ENCODE results near the gene CCSER1.

CCSER1 gene

GRCh38 chr4:90128961-90129495 is 1.8 kb downstream of the CCSER1 start:
- DNase-seq (ENCODE audit: low read depth, low spot score) = no peak

DNA sequence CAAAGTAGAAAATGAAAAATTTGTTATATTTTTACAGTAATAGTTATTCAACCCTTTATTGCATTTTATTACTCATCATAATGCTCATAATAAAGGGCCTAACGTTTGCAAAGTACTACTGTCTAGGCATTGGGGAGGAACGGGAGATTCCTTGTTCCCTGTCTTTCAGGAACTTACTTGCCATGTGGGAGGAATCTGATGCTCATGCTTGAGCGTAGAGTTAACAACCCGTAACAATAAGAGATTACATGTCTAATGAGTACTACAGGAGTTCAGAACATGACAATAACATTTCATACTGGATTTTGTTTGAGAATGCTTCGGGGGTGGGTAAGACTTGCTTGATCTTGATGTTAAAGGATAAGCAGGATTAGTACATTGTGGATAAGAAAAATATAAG is 2.9 kb downstream of the CCSER1 start:
- no peak for DNase-seq (ENCODE audit: low read depth, low spot score)

DNA sequence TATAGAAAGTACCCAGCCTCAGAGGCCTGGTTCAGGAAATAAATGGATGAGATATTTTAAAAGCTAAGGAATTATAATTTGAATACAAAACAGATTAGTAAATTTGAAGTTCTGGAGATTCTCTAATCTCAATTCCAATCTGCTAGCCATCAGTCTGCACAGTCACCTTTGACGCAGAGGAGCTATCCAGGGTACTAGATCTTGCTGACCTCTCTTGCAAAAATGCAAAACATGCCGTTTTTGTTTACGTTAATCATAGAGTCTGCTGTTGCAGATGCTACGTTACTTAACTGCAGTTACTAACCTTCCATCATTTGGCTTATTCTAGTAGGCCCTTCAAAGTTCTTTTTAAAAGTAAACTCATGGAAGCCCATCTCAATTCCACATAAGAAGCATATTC is 10.4 kb downstream of the CCSER1 start:
- no peak for DNase-seq (ENCODE audit: low read depth, low spot score)

DNA sequence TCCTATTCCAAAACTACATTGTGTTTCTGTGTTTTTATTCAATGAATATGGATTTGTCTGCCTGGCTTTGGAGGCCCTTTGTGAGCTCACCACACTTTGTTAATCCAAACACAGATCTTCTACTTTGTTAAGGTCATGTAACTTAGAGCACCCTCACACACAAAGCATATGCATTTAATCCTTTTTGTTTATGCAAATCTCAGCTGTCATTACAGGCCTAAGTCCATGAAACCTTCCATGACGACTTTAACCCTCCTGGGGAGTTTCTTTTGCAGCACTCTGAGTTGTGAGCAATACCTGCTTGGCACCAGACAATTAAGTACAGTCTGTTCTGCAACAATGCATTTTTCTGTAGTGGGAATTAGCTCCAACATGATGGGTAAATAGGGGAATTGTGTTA is 14.9 kb downstream of the CCSER1 start:
- DNase-seq (ENCODE audit: low read depth, low spot score) = no peak

DNA sequence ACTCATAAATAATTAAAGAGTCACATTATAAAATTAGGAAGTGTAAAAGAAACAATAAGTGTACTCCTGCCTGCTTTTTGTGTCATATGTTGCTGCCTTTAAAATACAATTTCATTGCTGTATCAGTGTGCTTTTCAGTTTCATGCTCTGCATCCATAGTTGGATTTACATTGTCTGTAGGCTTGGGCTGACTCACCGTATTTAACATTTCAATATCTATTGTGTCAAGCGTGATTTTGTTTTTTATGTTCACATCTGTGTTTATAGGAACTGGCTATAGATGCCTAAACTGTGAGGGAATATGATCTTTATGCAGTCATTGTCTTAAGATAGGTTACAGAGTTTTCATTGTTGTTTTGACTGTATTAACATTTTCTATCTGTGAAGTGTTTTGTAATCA is 18.1 kb downstream of the CCSER1 start:
- no peak for DNase-seq (ENCODE audit: low read depth, low spot score)

GRCh38 chr4:90146306-90146705 is 19.1 kb downstream of the CCSER1 start:
- DNase-seq (ENCODE audit: low read depth, low spot score) = no peak

DNA sequence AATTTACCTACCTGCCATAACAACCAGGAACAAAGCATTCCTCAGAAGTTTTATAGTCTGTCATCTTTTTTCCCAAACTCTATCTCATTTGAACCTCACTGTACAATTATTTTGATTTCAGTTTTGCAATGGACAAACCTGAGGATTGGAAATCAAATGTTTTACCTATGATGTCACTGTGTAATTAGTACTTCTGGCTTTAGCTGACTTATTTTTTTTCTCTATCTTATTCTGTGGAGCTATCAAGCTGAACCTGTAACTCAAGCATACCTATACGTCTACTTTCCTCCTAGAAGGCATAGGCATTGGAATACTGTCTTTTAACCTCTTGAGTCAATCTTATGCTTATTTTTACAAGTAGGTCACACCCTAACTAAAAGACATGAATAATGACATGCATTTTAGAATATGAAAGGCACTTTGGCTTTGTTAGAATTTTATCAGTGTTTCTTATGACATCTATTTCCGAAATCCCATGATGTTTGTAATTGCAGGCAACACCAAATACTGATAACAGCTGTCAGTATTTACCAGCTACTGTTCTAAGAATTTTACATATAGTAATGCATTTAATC is 21.5 kb downstream of the CCSER1 start:
- no peak for DNase-seq (ENCODE audit: low read depth, low spot score)

DNA sequence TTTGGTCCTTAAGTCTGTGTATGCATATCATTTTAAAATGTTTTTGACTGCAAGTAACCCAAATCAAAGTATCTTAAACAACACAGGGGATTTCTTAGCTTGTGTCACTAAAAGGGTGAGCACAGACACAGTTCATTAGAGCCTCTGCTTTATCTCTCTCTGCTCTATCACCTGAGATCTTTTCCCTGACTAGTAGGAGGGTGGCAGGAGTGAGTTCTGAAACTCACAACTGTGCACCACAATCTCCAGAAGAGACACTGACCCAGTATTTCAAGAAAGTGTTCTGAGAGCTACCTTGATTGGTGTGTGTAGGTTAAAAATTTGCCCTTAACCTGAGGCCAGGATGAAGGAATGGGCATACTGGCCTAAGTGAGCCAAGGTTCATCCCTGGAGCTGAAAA is 24.8 kb downstream of the CCSER1 start:
- DNase-seq (ENCODE audit: low read depth, low spot score) = no peak

GRCh38 chr4:90159193-90159592 is 32.0 kb downstream of the CCSER1 start:
- DNase-seq (ENCODE audit: low read depth, low spot score) = no peak

DNA sequence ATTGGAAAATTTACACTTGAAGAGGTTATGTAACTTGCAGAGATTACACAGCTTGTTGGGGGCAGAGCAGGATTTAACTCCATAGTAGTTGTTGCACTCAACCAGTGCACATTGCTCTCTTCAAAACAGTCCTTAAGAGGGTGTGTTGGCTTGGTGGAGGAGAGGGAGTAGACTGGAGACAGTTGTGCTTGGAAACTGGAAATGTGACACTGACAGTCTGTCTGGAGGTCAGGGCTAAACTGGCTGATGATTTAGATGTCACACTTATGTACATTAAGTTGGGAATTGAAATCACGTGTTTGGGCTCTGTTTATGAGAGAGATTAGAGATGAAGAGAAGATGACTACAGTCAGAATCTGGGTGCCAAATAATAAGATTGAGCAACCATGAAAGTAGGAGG is 32.9 kb downstream of the CCSER1 start:
- DNase-seq (ENCODE audit: low read depth, low spot score) = no peak

GRCh38 chr4:90162566-90162965 is 35.4 kb downstream of the CCSER1 start:
- no peak for DNase-seq (ENCODE audit: low read depth, low spot score)

- DNase-seq (ENCODE audit: low read depth, low spot score) = no peak
Observed at GRCh38 chr4:90163872-90164271, 36.7 kb downstream of the CCSER1 start.

DNA sequence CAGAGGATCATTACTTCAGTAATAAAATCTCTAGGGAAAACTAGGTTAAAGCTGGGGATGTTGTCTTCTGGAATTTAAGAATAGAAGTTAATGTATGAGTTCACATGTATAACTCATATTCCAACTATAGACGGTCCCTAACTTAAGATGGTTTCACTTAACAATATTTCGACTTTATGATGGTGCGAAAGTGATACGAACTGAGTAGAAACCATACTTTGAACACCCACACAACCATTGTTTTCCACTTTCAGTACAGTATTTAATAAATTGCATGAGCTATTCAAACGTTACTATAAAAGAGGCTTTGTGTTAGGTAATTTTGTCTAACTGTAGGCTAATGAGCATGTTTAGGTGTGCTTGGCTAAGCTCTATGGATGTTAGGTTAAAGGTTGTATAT is 38.7 kb downstream of the CCSER1 start:
- DNase-seq (ENCODE audit: low read depth, low spot score) = no peak

DNA sequence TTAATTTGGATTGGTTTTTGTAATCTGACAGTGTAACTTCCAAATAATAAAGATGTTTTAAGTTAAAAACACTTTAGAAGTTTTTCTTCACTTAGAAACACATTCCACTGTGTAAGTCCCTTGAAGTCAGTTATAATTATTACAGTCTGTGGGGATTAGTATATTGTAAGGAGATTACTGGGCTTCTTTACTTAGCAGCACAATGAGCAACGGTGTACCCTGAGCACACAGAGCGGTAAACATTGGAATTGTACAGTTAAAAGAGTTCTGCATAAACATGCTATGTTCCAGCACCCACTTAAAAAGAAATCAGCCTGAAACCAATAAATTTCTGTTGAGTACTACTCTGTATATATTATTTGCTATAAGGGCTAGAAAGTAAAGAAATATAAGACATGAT is 44.3 kb downstream of the CCSER1 start:
- DNase-seq (ENCODE audit: low read depth, low spot score) = no peak

- DNase-seq (ENCODE audit: low read depth, low spot score) = no peak
Observed at GRCh38 chr4:90174621-90175023, 47.4 kb downstream of the CCSER1 start.

GRCh38 chr4:90181644-90182043 is 54.5 kb downstream of the CCSER1 start:
- no peak for DNase-seq (ENCODE audit: low read depth, low spot score)

- DNase-seq (ENCODE audit: low read depth, low spot score) = no peak
Observed at GRCh38 chr4:90183254-90183653, 56.1 kb downstream of the CCSER1 start.

GRCh38 chr4:90184560-90184959 is 57.4 kb downstream of the CCSER1 start:
- peak; percentile 54 for DNase-seq (ENCODE audit: low read depth, low spot score)

GRCh38 chr4:90185416-90185815 is 58.2 kb downstream of the CCSER1 start:
- no peak for DNase-seq (ENCODE audit: low read depth, low spot score)

GRCh38 chr4:90186229-90186628 is 59.0 kb downstream of the CCSER1 start:
- DNase-seq (ENCODE audit: low read depth, low spot score) = no peak

DNA sequence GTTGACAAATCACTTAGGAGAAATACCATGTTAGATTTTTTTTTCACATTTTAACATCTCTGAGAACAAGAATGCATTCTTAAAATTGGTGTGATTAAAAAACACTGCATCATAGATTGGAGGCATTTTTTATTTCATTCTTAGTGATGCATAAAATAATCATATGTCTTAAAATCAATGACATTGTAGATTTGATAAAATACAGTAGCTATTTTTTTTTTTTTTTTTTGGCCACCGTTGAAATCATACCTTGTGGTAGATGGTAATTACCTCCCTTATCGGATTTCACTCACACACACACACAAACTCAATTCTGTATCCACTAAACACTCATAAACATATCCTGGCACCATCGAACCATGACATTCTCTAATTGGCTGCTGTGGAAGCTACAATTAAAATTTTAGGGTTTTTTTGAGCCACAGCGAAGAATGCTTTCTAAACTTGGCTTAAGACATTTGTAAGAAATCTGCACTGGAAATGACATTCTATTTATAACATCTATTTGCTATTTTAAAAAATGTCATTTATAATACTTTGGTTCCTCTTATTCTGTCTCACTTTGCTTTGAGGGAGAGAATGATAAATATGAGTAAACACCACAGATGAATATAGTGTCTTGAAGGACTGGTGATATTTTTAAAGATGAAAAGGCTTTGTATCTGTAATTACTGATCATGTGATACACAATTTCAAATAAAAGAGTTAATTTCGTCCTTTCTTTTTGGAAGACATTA is 60.1 kb downstream of the CCSER1 start:
- DNase-seq (ENCODE audit: low read depth, low spot score) = no peak

DNA sequence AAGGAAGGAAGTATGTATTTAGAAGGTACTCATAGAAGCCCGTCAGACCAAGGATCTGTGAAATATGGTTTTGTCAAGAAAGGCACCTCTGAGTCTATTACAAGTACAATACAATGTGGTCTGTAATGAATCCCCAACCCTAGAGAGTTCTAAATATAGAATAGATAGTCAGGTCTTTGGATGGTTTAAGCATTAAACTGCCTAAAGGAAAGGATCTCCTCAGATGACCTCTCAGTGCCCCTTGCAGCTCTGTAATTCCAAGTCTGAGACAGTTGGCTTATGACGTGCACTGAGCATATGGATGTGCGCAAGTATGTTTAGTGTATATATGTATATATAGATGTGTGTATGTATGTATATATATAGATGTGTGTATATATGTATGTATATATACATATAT is 62.0 kb downstream of the CCSER1 start:
- no peak for DNase-seq (ENCODE audit: low read depth, low spot score)

DNA sequence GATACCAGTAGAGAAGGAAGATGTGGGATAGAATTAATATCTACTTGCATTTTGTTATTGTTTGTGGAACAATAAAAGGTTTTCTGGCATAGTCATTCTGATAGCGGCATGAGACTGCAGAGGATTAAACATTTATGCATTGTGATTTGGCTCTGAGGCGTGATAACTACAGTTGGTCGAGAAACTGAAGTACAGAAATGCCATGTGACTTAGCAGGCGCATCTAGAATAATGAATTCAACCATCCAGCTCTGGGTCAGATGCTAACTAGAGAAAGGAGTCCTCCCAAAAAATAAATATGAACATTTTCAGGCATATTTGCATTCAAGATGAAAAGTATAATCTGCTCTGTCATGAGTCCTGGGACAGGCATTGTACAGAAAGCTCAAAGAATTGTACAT is 62.8 kb downstream of the CCSER1 start:
- no peak for DNase-seq (ENCODE audit: low read depth, low spot score)

Measured in iPS DF 19.7 (cell line).